Thyroid gland (tissue), 4 donors: ENCODE measurements around the gene MYZAP. TPM values are rescaled to one million over a fixed set of nuclear protein-coding genes. Genes with fewer than 3 reads are reported as not detected.

Experiments
- DNase-seq, 2 donors: peaks; one replicate each; pipeline ENCODE4 v3.0.0-alpha.2; 2019
- H3K27ac ChIP-seq, 3 donors: fragments of 200-600 bp; sonication (generic); 1 replicate in 2 of 3; 2 replicates in 1 of 3; pipeline ENCODE4 v1.5.1; 2016 to 2019; ENCODE audit warnings: mild to moderate bottlenecking in 1 of 3, moderate library complexity in 1 of 3
- H3K27me3 ChIP-seq: fragments of 200-600 bp; sonication (generic); one replicate; pipeline ENCODE4 v1.5.1; 2019
- H3K36me3 ChIP-seq, 2 donors: fragments of 200-600 bp; sonication (generic); one replicate each; pipeline ENCODE4 v1.5.1; 2016 to 2019
- H3K4me1 ChIP-seq, 2 donors: fragments of 200-600 bp; sonication (generic); one replicate each; pipeline ENCODE4 v1.5.1; 2017 to 2019
- H3K4me3 ChIP-seq, 3 donors: fragments of 200-600 bp; sonication (generic); replicated peaks in 1 of 3; 1 replicate in 2 of 3; 2 replicates in 1 of 3; pipeline ENCODE4 v1.5.1; 2016; ENCODE audit warnings: mild to moderate bottlenecking in 1 of 3
- H3K9me3 ChIP-seq: fragments of 200-600 bp; sonication (generic); one replicate; pipeline ENCODE4 v1.5.1; 2017
- CTCF ChIP-seq, 6 experiments: fragments of 200-600 bp in 3 of 6; fragments of 450-650 bp in 3 of 6; sonication (generic) in 3 of 6; IDR thresholded peaks; one replicate each; pipeline ENCODE4 v1.5.1; 2016 to 2019; ENCODE audit warnings: antibody characterized with exemption in 6 of 6, mild to moderate bottlenecking in 2 of 6, inconsistent platforms in 1 of 6, moderate library complexity in 1 of 6
- POLR2A ChIP-seq, 2 donors: fragments of 450-650 bp; IDR thresholded peaks; one replicate each; pipeline ENCODE4 v1.6.1; 2017; ENCODE audit warnings: antibody characterized with exemption in 2 of 2, mild to moderate bottlenecking in 2 of 2, moderate library complexity in 1 of 2
- WGBS, 2 donors: methylation state at CpG; one replicate each; pipeline ENCODE4 v1.1.5; 2017; 5-methylcytosine and 5-hydroxymethylcytosine counted together
- intact Hi-C: fragments of 100-400 bp; cut with DNase I; formaldehyde crosslinking; loops from one replicate; pipeline ENCODE4 v1.15.1; 2023
- total RNA-seq, 4 donors: library from RNA; depleted of rRNA; stranded (reverse); fragments of >200 nt; gene quantifications; one replicate each; pipeline ENCODE4 v1.2.3, GENCODE V29; 2016

Gene MYZAP
- total RNA-seq, 4 donors from 2014 or later, result 3.2 to 20.7 (median 6.4) TPM

- no peaks in the 10 kb centered on the region for H3K9me3 ChIP-seq
- no peak overlapping the region for H3K4me3 ChIP-seq
- TF ChIP-seq CTCF (IDR thresholded peaks at IDR 0.05), result no peak
- no peak for TF ChIP-seq POLR2A (IDR thresholded peaks at IDR 0.05)
- intact Hi-C loops, result no loop called here
- peaks cover 26 to 39% of the 10 kb centered on the region in 2 donors for H3K36me3 ChIP-seq
- H3K27me3 ChIP-seq, result no peaks in the 10 kb centered on the region
- no peak for DNase-seq
- WGBS, 2 donors, result 87 to 90% methylated on average over 2 of the region's 2 CpGs
- peaks cover 34 to 36% of the 10 kb centered on the region in 2 donors for H3K4me1 ChIP-seq
- peak overlapping the region; percentile 80 to 92 (median 87) for H3K27ac ChIP-seq
Measured at GRCh38 chr15:57548351-57548750, 43.4 kb upstream of the MYZAP start.

- H3K4me3 ChIP-seq, result no peak overlapping the region
- no peak for DNase-seq
- intact Hi-C loops, result no loop called here
- peaks cover 26 to 39% of the 10 kb centered on the region in 2 donors for H3K36me3 ChIP-seq
- no peaks in the 10 kb centered on the region for H3K27me3 ChIP-seq
- 82 to 88% methylated on average over 5 of the region's 5 CpGs for WGBS, 2 donors
- peaks cover 34 to 36% of the 10 kb centered on the region in 2 donors for H3K4me1 ChIP-seq
- peak overlapping the region; percentile 80 to 92 (median 87) for H3K27ac ChIP-seq
- TF ChIP-seq CTCF (IDR thresholded peaks at IDR 0.05) (no peak), POLR2A (IDR thresholded peaks at IDR 0.05) (no peak)
- no peaks in the 10 kb centered on the region for H3K9me3 ChIP-seq
Measured at GRCh38 chr15:57548835-57549234, 42.9 kb upstream of the MYZAP start.

- H3K27ac ChIP-seq, result peak overlapping the region; percentile 80 to 92 (median 87)
- peak; percentile 68 to 87 for DNase-seq
- no peaks in the 10 kb centered on the region for H3K9me3 ChIP-seq
- no peak for TF ChIP-seq CTCF (IDR thresholded peaks at IDR 0.05)
- peak in 1 of 2 donors; percentile 15 for TF ChIP-seq POLR2A (IDR thresholded peaks at IDR 0.05)
- H3K4me1 ChIP-seq, result peaks cover 39 to 43% of the 10 kb centered on the region in 2 donors
- H3K27me3 ChIP-seq, result no peaks in the 10 kb centered on the region
- 36 to 39% methylated on average over 6 of the region's 6 CpGs for WGBS, 2 donors
- H3K36me3 ChIP-seq, result peaks cover 17 to 28% of the 10 kb centered on the region in 2 donors
- H3K4me3 ChIP-seq, result no peak overlapping the region
- intact Hi-C loops, result loop anchor here (10.0 kb wide), 1 partner anchor 315 kb away; no protein-coding TSS in a partner anchor
Measured at GRCh38 chr15:57549935-57550334, 41.8 kb upstream of the MYZAP start.

DNA sequence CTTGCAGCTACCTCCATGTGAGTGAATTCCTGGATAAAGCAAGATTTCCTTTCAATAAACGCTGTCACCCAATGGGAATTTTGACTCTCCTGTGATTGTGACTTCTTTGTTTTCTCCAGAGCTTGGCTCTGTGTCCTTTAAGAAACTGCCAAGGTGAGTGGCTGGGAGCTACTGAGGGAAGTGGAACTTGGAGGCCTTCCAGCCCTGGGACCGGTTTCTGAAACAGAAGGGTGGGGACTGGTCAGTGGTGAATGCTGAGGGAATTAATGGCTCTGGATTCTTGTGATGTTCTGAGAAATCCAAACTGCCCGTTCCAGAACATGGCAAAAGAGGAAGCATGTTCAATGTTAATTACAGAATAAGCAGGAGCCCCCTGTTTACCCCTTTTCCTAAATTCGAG, 41.1 kb upstream of the MYZAP start:
- peak overlapping the region; percentile 80 to 92 (median 87) for H3K27ac ChIP-seq
- 27 to 37% methylated on average over 4 of the region's 4 CpGs for WGBS, 2 donors
- DNase-seq, result peak; percentile 95 to 98
- H3K9me3 ChIP-seq, result no peaks in the 10 kb centered on the region
- H3K27me3 ChIP-seq, result no peaks in the 10 kb centered on the region
- intact Hi-C loops, result loop anchor here (10.0 kb wide), 1 partner anchor 314 kb away; no protein-coding TSS in a partner anchor
- H3K4me3 ChIP-seq, result no peak overlapping the region
- TF ChIP-seq POLR2A (IDR thresholded peaks at IDR 0.05) (no peak), CTCF (IDR thresholded peaks at IDR 0.05) (no peak)
- H3K36me3 ChIP-seq, result peaks cover 12 to 21% of the 10 kb centered on the region in 2 donors
- H3K4me1 ChIP-seq, result peaks cover 42 to 49% of the 10 kb centered on the region in 2 donors
